GM12874 (cell line): ENCODE data around the gene ACTR2.

Source experiments
- TF ChIP-seq, protein P1 (sequence below): IDR thresholded peaks from 2 replicates; pipeline ENCODE4 v1.5.1; 2011; ENCODE audit warnings: low read depth, mild to moderate bottlenecking, control low read depth, low read length, moderate library complexity; ENCODE audit not compliant: insufficient read depth

Gene ACTR2

GRCh38 chr2:65276609-65277008 lies 49.0 kb downstream of the ACTR2 start:
- TF ChIP-seq, protein P1, sequence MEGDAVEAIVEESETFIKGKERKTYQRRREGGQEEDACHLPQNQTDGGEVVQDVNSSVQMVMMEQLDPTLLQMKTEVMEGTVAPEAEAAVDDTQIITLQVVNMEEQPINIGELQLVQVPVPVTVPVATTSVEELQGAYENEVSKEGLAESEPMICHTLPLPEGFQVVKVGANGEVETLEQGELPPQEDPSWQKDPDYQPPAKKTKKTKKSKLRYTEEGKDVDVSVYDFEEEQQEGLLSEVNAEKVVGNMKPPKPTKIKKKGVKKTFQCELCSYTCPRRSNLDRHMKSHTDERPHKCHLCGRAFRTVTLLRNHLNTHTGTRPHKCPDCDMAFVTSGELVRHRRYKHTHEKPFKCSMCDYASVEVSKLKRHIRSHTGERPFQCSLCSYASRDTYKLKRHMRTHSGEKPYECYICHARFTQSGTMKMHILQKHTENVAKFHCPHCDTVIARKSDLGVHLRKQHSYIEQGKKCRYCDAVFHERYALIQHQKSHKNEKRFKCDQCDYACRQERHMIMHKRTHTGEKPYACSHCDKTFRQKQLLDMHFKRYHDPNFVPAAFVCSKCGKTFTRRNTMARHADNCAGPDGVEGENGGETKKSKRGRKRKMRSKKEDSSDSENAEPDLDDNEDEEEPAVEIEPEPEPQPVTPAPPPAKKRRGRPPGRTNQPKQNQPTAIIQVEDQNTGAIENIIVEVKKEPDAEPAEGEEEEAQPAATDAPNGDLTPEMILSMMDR, result no peak

- TF ChIP-seq, protein P1, result no peak
Measured at GRCh38 chr2:65277118-65277517, 49.5 kb downstream of the ACTR2 start.

DNA sequence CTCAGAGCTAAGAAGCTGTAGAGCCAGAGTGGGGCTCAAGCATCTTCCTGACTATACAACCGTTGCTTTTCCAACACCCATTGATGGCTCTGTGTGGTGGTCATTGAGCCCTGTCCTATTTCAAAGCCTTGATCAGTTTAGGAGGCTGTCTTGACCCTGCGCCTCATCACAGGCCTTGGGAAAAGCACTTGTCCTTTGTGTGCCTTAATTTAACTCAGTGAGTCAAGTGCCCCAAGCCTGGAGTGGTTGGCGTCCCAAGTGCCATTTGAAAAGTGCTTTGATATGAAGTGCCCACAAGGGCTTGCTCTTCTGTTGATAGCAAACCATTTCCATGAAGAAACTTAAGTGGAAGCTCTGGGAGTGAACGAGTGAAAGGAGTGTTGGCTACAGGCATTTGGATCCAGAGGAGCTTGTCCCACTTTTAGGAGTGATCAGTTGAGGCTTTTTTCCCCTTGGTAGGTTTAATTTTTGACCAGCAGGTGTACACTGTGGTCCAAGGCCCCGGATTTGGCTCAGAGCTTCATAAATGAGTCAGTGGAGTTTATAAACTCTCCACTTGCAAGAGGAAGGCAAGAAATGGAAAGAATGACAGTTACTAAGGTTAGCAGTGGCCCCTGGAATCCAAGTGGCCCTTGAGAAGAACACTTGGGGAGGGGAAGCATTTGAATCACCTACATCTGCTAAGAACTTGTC lies 50.3 kb downstream of the ACTR2 start:
- TF ChIP-seq, protein P1, result no peak

DNA sequence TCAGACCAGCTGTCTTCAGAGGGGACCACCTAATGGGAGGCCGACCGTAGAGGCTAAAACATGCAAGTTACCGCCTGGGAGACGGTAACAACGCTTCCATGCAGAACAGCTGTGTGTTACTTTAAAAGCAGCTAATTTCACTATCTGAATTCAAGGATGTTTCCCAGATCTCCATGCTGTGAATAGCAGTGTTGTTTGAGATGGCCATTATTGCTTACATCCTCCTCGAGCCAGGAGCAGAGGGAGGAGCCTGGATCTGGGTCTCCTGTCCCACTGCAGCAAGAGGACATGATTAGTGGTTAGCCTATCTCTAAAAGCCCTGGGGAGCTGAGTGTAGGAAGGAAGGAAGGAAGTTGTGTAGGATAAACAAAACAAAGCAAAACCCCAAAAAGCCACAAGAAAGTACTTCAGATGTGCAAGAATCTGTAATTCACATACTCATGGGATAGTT lies 50.9 kb downstream of the ACTR2 start:
- TF ChIP-seq, protein P1, result no peak

GRCh38 chr2:65279756-65280155 lies 52.1 kb downstream of the ACTR2 start:
- TF ChIP-seq, protein P1, result no peak

DNA sequence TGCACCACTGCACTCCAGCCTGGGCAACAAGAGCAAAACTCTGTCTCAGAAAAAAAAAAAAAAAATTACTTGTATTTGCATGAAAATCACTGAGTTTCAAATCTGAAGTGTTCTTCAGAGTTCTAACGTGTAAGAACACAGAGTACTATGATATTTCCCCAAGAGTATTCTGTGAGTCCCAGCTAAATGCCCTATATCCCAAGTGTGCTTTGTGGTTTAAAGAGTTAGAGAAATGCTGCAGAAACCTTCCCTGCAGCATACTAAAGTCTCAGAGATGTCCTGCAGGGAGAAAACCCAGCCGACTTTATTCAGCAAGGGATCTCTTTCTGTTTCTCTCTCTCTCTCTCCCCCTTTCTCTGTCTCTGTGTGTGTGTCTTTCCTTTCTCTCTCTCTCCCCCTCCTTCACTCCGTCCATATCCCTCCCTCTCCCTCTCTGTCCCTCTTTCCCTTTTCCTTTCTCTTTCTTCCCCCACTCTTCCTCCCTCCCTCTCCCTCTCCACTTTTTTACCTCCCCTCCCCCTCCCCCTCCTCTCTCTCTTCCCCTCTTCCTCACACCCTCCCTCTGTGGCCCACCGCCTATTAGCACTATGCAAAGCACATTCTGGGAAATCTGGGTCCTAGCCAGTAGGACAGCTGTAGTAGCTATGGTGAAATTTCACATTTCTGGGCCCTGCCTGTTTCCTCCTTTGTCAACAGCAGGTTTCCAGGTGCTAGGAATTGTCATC lies 54.2 kb downstream of the ACTR2 start:
- TF ChIP-seq, protein P1, result no peak

GRCh38 chr2:65282477-65283053 lies 54.9 kb downstream of the ACTR2 start:
- TF ChIP-seq, protein P1, result no peak
